ENCODE data around the gene EEPD1.

EEPD1 gene

GRCh38 chr7:36263095-36263484, 110.0 kb downstream of the EEPD1 start:
- DNase-seq: no peak

DNA sequence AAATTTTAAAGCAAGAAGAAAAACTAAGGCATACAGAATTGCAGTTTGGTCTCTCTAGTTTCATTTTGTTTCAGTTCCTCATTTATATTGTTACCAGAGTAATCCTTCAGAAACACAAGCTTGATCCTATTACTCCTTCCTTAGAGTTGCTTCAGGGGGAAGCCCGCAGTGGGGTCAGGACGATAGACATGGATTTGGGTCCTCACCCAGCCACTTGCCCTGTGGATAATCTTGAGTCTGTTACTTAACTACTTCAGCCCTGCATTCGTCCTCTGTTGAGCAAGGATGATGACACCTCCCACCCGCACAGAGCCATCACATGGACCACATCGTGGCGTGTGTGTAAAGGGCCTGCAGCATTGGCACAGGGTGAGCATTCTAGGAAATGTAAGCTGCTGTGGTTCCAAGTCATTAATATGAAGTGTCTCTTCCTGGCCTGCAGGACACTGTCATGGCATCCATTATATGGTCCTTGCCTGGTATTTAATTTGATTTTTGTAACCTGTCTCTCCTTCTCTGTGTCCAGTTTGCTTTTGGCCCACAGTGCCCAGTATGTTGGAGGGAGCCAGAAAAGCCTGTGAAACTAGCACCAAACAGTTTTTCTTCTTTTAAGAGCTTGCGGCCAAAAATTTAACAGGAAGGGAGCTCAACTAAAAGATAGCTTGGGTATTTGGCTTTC, 111.2 kb downstream of the EEPD1 start:
- DNase-seq: no peak

DNA sequence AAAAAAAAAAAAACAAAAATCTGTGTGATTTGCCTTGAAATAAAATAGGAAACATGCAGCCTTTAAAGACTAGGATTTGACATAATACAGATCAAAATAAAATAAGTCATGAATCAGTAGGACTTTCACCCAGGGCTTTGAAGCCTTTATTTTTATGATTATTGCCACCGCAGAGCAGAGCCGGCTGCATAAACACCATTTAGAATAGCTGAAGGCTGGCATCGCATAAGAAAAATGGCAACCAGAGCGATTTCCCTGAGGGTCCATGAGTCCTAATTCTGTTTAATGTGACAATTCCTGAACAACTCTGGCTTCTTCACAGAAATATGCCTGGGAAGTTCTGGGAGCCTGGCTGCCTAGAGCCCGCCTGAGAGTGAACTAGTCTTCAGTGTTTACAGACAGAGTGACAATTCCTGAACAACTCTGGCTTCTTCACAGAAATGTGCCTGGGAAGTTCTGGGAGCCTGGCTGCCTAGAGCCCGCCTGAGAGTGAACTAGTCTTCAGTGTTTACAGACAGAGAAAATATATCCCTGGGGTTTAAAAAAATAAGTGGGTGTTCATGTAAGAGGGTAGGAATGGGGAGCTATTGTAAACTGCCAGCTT, 112.0 kb downstream of the EEPD1 start:
- no peak for DNase-seq

DNA sequence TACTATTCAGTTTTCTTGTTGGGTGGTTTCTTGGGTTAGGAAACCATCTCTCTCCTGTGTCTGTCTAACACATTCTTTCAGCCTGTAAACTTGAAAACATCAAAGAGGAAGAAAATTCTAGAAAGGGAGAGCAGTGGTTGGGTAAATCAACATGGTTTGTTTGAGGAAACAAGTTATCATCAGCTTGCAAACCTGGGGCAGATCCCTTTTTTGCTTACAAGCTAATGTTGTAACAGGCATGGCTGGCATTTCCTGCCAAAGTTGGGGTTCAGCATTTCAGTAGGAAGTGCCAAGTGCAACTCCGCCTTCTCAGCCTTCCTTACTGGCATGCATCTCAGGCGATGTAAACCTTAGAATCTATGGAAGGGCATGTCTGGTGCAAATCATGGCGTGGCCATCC, 112.6 kb downstream of the EEPD1 start:
- no peak for DNase-seq

DNA sequence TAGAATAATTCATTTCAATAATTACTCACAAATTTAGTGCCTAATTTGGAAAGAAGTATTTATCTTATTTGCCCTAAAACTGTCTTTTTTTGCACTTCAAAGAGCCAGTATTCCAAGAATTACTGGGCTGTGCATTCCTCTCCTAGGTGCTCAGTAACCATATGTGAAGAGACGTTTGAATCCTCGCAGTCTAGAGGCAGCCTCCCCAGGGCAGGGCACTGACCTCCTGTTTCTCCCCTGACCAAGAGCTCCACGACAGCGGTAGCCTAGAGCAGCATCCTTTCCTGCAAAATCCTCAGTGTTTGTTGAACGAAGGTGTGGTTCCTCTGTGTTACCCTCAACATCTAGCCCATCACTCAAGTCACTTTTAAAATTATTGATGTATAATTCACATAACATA, 113.1 kb downstream of the EEPD1 start:
- DNase-seq: no peak

DNA sequence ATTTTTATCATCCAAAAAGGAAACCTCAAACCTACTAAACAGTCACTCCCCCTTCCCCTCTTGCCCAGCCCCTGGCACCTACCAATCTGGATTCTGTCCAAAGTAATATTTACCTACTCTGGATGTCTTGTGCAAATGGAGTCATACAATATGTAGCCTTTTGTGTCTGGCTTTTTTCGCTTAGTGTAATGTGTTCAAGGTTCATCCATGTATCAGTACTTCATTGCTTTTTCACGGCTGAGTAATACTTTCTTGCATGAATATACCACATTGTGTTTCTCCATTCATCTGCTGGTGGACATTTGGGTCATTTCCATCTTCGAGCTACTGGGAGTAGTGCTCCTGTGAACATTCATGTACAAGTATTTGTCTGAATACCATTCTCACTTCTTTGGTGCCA, 113.6 kb downstream of the EEPD1 start:
- DNase-seq: no peak

- DNase-seq: no peak
Observed at GRCh38 chr7:36272211-36272566, 119.1 kb downstream of the EEPD1 start.

DNA sequence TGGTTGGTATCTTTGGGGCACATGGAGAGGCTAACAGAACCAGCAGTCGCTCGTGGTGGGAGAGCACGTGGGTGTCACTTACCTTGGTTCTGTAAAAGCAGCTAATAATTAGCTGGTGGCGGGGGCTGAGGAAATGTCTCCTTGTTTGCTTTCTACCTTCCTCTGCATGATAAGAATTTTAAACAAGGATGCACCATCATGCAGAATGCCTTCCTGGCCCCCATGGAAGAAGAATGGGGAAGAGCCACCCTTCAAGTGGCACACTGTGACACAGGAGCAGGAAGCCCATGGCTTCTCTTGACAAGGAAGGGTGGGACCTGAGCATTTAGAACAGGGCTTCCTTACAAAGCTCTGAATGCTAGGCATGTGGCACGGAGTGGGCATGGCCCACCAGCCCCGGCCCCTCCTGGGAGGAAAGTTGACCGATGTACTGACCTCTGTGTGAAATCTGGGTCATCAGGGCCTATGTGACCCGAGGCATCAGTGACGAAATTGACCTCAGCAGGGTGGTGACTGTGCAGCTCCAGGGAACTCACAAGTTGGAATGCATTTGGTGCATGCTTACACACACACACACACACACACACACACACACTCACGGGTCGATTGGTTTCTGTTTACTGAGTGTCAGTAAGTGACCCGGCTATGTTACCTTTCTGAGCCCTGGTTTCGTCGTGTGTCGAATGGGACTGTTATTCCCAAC, 119.7 kb downstream of the EEPD1 start:
- no peak for DNase-seq

GRCh38 chr7:36273836-36274235, 120.8 kb downstream of the EEPD1 start:
- no peak for DNase-seq

- DNase-seq: no peak
Observed at GRCh38 chr7:36275735-36276284, 122.8 kb downstream of the EEPD1 start.

DNA sequence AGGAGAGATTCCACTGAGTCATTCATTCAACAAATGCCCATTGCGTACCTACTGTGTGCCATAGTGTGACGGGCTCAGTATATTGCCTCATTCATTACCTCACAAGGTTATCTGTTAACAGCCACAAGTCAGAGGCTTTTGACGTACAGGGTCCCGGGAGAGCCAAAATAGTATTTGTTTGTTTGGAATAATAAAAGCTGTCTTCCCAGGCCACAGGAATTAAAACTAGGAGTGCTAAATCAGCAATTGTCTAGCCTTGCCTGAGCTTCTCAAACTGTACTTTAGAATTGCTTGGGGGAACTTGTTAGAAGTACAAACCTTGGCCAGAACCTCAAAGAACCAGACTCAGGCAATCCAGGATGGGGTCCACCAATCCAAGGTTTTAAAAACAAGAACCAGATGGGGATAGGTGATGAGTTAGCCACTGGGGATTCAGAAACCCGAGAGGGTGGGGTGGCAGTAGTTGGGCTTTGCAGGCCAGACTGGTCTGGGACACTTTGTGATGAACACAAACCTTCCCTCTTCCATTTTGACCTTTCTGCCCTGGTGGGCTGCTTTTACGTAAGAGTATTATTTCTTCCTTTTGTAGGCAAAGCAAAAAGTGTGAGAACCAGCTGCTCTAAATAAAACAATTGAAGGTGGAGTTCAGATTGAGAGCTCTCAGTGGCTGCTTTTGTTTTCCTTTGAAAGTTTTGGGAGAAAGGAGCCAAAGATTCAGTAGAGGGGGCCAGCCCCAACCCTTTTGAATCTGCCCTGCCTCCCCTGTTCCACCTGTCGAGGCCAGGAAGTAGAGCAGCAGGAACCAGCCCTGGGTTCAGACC, 123.6 kb downstream of the EEPD1 start:
- DNase-seq: no peak

DNA sequence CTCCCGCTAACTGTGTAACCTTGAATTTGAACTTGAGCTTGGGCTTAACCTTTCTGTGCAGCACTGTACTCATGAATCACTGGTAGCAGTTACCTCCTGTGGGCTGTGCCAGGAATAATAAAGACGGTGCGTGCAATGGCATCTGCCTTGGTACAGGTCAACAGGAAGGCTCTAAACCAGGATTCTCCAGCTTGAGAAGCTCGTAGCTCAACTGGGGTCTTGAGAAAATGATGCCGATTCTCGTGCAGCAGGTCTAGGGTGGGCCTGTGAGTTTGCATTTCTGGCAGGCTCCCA, 124.1 kb downstream of the EEPD1 start:
- DNase-seq: no peak

DNA sequence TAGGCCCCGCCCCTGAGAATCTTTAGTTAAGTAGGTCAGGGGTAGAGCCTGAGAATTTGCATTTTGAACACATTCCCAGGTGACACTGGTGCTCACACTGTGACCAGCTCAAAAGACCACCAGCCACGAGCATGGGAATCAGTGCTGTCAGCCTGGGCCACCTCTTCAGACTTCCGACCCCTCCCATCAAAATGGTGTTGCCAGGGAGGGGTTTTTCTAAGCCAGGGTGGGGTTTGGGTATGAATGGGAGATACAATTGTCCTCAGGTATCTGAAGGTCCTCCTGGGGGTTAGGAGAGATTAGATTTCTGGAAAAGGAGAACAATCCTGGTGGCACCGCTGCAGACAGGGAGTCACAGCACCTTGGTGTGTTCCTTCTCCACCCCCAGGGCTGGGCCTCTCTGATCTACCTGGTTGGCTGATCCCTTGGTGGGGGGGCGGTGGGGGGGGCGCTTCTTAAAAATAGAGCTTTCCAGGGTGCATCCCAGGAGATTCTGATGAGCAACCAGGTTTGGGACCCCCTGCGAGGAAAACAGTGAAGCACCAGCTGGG, 125.1 kb downstream of the EEPD1 start:
- DNase-seq: no peak

- DNase-seq: peak; percentile 26
Observed at GRCh38 chr7:36278620-36279172, 125.6 kb downstream of the EEPD1 start.

DNA sequence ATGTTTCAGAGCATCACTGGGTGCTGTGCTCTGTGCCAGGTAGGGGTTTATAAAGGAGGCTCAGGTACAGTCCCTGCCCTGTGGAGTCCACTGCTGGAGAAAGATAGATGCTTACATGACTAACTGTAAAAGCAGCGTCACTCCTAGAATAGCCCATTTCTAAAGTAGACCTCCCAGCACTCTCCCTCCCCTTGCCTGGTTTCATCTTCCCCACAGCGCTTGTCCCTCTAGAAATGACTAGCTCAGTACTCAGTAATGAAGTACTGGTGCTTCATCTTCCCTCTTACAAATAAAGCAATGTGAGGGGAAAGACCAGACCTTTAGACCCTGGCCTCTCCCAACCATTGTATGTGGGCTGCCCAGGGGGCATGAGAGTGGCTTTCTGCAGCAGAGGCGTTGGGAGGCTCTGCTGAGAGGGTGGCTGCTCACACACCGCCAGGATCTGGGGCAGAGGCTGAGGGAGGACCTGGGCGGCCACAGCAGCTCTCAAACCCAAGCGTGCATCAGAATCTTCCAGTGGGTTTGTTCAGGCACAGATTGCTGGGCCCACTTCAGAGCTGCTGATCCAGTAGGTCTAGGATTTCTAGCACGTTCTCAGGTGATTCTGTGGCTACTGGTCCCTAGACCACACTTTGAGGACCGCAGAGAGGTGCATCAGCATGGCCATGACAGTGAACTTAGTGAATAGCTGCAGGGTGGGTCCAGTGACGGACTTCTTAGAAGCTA, 126.3 kb downstream of the EEPD1 start:
- no peak for DNase-seq

DNA sequence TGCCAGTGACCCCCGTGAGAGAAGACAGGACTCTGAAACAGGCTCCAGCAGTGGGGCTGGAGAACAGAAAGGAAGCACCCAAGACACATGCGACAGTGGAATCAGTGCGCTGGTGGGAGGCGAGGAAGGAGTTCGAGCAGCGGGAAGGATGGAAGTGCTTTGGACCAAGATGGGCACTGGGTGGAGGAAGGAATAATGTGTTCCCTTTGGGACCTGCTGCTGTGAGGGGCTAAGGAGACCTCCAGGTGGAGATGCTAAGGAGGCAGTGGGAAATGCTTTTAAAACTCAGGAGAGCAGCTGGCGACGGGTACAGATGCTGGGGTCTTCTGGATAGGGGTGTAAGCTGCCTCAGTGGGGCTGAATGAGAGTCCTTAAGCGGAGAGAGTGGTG, 126.9 kb downstream of the EEPD1 start:
- no peak for DNase-seq

- DNase-seq: peak; percentile 87
Observed at GRCh38 chr7:36280840-36281812, 128.1 kb downstream of the EEPD1 start.

DNA sequence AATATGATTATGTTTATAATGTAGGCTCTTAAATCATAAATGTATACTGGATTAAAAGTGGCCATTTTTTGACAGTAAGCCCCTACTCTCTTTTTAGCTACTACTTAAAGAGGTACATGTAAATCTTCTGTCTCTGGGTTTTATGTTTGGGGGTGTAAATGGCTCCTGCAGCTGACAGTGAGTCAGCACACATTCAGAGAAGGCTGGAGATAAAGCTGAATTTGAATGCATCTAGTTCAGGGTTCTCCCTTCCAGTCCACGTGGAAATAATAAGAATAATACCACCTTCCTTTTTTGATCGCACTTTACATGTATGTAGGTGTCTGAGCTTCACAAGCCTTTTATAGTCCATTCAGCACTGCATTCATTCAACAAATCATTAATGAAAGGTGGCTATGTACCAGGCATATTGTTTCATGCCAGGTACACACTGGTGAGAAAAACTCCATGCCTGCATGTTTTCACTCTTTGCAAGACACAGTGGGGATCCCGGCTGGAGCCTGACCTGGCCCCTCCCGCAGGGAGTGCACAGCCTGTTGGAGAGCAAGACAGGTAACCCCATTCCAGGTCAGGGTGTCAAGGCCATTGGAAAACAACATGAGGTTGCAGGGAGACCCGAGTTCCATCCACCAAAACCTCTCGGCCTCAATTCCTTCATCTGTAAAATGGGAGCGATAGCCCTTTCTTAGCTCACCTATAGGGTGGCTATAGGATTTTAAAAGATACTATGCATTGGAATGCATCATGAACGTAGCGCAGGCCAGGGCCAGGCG, 129.1 kb downstream of the EEPD1 start:
- DNase-seq: peak; percentile 23

DNA sequence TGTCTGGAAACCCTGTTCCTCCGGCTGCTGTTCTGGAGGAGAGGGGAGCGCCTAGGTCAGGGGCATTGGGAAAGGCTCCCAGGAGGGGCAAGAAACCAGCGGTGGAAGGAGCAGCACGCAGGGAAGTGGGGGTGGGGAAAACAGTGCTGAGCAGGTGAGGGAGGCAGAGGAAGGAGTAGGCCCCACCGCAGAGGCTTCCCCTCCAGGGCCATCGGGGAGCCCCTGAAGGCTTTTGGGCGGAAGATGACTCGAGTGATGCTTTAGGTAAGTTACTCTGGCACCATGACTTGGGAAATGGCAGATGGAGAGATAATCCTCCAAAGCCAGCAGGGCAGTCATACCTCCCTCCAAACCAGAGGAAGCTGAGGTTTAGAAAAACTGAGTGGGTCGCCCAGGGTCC, 130.1 kb downstream of the EEPD1 start:
- no peak for DNase-seq

GRCh38 chr7:36283711-36284130, 130.7 kb downstream of the EEPD1 start:
- DNase-seq: no peak
